ENCODE data around the gene ZNF326.

The ZNF326 gene

DNA sequence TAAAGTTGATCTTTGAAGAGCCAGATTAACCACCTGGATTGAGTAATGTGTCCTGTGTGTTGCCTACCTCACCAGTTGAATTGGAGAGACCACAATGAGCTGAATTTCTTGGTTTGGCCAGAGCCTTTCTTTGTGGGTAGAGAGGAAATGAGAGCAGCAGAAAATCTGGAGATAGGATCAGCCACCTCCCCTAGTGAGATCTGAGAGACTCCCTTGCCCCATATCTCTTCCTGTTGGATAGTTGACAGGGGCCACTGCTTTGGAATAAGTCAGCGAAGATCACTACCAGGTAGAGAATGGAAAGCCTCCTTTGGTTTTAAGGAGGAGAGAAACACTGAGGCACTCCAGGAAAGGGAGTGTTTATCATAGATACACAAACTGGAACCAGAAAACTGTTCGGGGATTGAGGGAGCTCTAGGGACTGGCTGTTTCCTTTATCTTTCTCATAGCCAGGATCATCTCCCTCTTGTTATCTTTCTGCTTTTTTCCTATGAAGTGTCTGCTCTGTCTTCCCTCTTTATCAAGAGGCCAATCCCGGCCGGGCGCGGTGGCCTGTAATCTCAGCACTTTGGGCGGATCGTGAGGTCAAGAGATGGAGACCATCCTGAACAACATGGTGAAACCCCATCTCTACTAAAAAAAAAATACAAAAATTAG is 21.3 kb upstream of the ZNF326 start:
- Histone ChIP-seq H3K27me3 (ENCODE audit: insufficient read depth, low read depth, severe bottlenecking) (no peaks in the 10 kb centered on the region), H3K4me3 (ENCODE audit: low read depth, low read length) (no peak overlapping the region), H3K9me3 (ENCODE audit: severe bottlenecking) (no peaks in the 10 kb centered on the region), H3K27ac (no peak overlapping the region), H3K36me3 (no peaks in the 10 kb centered on the region)
- TF ChIP-seq, protein P1, sequence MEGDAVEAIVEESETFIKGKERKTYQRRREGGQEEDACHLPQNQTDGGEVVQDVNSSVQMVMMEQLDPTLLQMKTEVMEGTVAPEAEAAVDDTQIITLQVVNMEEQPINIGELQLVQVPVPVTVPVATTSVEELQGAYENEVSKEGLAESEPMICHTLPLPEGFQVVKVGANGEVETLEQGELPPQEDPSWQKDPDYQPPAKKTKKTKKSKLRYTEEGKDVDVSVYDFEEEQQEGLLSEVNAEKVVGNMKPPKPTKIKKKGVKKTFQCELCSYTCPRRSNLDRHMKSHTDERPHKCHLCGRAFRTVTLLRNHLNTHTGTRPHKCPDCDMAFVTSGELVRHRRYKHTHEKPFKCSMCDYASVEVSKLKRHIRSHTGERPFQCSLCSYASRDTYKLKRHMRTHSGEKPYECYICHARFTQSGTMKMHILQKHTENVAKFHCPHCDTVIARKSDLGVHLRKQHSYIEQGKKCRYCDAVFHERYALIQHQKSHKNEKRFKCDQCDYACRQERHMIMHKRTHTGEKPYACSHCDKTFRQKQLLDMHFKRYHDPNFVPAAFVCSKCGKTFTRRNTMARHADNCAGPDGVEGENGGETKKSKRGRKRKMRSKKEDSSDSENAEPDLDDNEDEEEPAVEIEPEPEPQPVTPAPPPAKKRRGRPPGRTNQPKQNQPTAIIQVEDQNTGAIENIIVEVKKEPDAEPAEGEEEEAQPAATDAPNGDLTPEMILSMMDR (IDR thresholded peaks at IDR 0.05; ENCODE audit: low read depth, low read length) = no peak
- no peak for DNase-seq

DNA sequence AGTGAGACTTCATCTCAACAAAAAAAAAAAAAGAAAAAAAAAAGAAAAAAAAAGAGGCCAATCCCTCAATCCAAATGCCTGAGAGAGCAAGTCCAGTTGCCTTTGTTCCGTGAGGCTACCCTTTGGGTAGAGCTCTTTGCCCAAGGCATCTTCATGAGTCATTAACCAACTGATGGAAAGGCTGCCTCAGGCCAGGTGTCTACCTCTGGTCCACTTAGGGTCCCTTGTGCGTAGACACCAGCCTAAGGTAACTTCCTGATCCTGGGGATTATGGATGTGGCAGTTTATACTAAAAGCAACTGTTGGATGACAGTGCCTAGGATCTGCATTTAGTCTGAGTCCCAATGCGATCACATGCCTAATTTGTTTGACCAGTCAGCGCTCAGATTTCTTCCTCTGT is 20.7 kb upstream of the ZNF326 start:
- TF ChIP-seq, protein P1 (IDR thresholded peaks at IDR 0.05; ENCODE audit: low read depth, low read length) = no peak
- no peaks in the 10 kb centered on the region for H3K36me3 ChIP-seq

DNA sequence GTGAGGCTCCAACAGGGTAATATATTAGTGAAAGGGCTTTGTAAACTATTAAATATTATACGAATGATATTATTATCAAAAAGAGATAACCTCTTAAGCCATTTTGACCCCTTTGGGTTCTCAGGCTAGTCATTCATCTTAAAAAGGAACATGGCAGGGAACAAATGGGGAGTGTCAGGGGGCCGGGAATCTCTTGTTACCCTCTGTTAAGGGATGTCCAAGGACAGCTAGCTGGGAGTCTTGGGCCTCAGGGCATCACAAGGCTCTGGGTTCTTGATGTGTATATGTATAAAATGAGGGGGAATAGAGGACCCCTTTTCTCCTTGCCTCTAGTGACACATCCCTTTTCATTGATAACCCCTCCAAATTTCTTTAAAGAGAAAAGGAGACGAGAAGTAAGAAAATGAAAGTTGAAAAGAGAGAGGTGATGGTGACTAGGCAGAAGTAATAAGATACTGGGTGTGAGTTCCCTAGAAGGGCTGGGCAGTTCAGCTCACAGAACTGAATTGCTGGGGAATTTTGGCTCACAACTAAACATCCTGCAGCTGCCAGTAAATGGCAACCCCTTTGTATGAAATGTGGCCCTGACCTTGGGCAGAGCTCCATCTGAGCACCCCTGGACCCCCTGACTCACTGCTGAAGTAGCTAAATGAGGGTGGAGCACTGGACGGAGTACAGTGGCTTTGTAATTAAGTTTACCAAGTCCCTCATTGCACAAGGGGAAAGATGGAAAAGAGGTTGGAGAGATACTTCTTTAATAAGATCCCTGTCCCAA is 20.0 kb upstream of the ZNF326 start:
- H3K9me3 ChIP-seq (ENCODE audit: severe bottlenecking) = no peaks in the 10 kb centered on the region
- H3K36me3 ChIP-seq = no peaks in the 10 kb centered on the region
- no peak for DNase-seq
- TF ChIP-seq, protein P1 (IDR thresholded peaks at IDR 0.05; ENCODE audit: low read depth, low read length) = no peak
- H3K27ac ChIP-seq = no peak overlapping the region
- H3K4me3 ChIP-seq (ENCODE audit: low read depth, low read length) = no peak overlapping the region
- no peaks in the 10 kb centered on the region for H3K27me3 ChIP-seq (ENCODE audit: insufficient read depth, low read depth, severe bottlenecking)

More for the DNA sequence above, 20.7 kb upstream of the ZNF326 start:
- H3K27me3 ChIP-seq (ENCODE audit: insufficient read depth, low read depth, severe bottlenecking) = no peaks in the 10 kb centered on the region
- no peaks in the 10 kb centered on the region for H3K9me3 ChIP-seq (ENCODE audit: severe bottlenecking)
- DNase-seq = no peak
- H3K4me3 ChIP-seq (ENCODE audit: low read depth, low read length) = no peak overlapping the region
- no peak overlapping the region for H3K27ac ChIP-seq

DNA sequence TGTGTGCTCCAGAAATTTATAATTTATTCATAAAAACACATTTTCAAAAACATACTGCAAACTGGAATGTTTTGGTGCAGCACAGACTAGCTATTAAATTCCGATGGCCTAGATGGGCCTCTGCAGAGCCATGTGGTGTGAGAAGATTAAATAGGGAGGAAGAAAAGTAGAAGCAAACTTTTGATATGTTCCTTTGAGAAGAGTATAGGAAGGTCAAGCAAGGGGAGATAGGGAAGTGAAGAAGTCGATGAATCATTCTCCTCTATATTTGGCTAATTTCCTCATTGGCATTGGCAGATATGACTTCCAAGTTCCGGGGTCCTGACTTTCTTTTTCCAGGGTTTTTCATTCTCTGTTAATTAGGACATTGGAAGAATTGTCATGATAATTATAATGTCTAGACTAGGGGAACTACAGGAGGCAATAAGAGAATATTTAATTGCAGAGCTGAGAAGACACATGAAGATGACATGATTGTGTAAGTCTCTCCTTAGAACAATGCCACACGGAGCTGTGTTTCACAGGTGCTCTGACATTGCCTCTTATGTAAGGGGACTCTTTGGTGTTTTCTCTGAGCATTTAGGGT is 19.3 kb upstream of the ZNF326 start:
- Histone ChIP-seq H3K9me3 (ENCODE audit: severe bottlenecking) (no peaks in the 10 kb centered on the region), H3K27me3 (ENCODE audit: insufficient read depth, low read depth, severe bottlenecking) (no peaks in the 10 kb centered on the region), H3K4me3 (ENCODE audit: low read depth, low read length) (no peak overlapping the region), H3K36me3 (no peaks in the 10 kb centered on the region), H3K27ac (no peak overlapping the region)
- no peak for DNase-seq
- TF ChIP-seq, protein P1 (IDR thresholded peaks at IDR 0.05; ENCODE audit: low read depth, low read length) = no peak

DNA sequence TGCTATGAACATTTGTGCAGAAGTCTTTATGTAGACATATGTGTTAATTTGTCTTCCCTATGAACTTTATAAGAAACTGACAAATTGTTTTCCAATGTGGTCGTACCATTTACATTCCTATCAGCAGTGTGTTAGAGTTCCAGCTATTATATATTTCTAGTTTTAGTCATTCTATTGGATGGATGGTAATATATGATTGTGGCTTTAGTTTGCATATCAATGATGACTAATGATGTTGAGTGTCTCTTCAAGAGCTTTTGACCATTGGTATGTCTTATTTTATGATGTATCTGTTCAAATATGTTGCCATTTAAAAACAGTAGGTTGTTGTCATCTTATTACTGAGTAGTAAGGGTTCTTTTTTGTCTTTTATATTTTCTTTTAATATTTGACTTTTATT is 16.2 kb upstream of the ZNF326 start:
- Histone ChIP-seq H3K27me3 (ENCODE audit: insufficient read depth, low read depth, severe bottlenecking) (no peaks in the 10 kb centered on the region), H3K27ac (no peak overlapping the region), H3K9me3 (ENCODE audit: severe bottlenecking) (no peaks in the 10 kb centered on the region), H3K4me3 (ENCODE audit: low read depth, low read length) (no peak overlapping the region), H3K36me3 (no peaks in the 10 kb centered on the region)
- TF ChIP-seq, protein P1 (IDR thresholded peaks at IDR 0.05; ENCODE audit: low read depth, low read length) = no peak
- no peak for DNase-seq
